ENCODE measurements around the gene TMUB1. TPM values are rescaled to one million over a fixed set of nuclear protein-coding genes. Genes with fewer than 3 reads are reported as not detected.

Gene TMUB1
- total and polyA plus RNA-seq, 9 of the 15 experiments (the other 6 are each of a cell fraction or from before 2014, with no cell fraction given) = 0.14 to 241 (median 74.1) TPM

DNA sequence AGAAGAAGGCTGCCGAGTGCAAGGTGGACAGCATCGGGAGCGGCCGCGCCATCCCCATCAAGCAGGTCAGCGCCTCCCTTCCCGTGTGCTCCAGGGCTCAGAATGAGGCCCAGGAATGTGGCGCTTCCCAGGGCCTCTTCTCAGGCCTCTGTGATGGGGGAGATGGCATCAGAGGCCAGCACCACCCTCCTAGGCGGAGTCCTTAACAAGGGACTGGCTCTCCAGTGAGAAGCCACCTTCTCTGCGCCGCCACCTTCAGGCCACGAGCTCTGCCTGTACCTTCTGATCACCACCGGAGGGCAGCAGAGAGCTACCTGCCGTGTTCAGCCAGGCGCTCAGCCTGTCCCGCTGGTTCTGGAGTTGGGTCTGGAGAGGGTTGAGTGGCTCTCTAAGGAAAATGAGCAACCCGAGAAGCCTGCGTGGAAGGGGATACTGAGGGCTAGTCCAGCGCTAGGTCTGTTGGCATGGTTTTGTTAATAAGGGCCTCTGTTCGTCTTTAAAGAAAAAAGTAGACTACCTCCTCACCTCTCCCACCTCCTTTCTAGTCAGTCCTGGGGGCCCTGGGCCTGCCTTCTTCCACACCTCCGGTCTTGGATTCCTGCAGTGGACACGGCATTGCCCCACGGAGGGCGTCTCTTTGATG is 40.6 kb upstream of the TMUB1 start (continued):
- no peak for TF ChIP-seq ZNF436 (CRISPR knock-in tag; IDR thresholded peaks at IDR 0.05)
- 0 out of 4 replicates have a peak, but pooled peaks of 1 of the 2 experiments have one; percentile 9 for TF ChIP-seq TRIM24 (IDR thresholded peaks at IDR 0.05)
- peak in 1 of 2 experiments; percentile 72; a peak in 1 of 4 replicates for TF ChIP-seq TEAD1 (CRISPR knock-in tag; IDR thresholded peaks at IDR 0.05)
- TF ChIP-seq ATF1 (CRISPR knock-in tag; IDR thresholded peaks at IDR 0.05) = no peak
- TF ChIP-seq ATF1 (tag; IDR thresholded peaks at IDR 0.05) = 0 out of 2 replicates have a peak, but pooled peaks have one; percentile 23
- TF ChIP-seq, protein P1, sequence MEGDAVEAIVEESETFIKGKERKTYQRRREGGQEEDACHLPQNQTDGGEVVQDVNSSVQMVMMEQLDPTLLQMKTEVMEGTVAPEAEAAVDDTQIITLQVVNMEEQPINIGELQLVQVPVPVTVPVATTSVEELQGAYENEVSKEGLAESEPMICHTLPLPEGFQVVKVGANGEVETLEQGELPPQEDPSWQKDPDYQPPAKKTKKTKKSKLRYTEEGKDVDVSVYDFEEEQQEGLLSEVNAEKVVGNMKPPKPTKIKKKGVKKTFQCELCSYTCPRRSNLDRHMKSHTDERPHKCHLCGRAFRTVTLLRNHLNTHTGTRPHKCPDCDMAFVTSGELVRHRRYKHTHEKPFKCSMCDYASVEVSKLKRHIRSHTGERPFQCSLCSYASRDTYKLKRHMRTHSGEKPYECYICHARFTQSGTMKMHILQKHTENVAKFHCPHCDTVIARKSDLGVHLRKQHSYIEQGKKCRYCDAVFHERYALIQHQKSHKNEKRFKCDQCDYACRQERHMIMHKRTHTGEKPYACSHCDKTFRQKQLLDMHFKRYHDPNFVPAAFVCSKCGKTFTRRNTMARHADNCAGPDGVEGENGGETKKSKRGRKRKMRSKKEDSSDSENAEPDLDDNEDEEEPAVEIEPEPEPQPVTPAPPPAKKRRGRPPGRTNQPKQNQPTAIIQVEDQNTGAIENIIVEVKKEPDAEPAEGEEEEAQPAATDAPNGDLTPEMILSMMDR (IDR thresholded peaks at IDR 0.05 in 2 of 3, conservative IDR thresholded peaks at IDR 0.05 in 1 of 3; ENCODE audit: insufficient read depth in 2 of 3, low read depth in 1 of 3, low read length in 3 of 3) = peak; percentile 100
- 0 out of 2 replicates have a peak, but pooled peaks have one; percentile 27 for TF ChIP-seq CREB1 (IDR thresholded peaks at IDR 0.05)
- TF ChIP-seq CREB1 (CRISPR knock-in tag; IDR thresholded peaks at IDR 0.05) = peak; percentile 29; the same call in 1 of the 2 replicates
- TF ChIP-seq ZKSCAN1 (IDR thresholded peaks at IDR 0.05; ENCODE audit: low read depth, low read length) = peak; percentile 44; the same call in 1 of the 2 replicates
- TF ChIP-seq SMC3 (conservative IDR thresholded peaks at IDR 0.05; ENCODE audit: insufficient read depth, low read depth, low read length) = peak; percentile 97
- peak in 1 of 2 experiments; percentile 72; a peak in 1 of 4 replicates for TF ChIP-seq ARNT (IDR thresholded peaks at IDR 0.05)
- TF ChIP-seq, protein P2, sequence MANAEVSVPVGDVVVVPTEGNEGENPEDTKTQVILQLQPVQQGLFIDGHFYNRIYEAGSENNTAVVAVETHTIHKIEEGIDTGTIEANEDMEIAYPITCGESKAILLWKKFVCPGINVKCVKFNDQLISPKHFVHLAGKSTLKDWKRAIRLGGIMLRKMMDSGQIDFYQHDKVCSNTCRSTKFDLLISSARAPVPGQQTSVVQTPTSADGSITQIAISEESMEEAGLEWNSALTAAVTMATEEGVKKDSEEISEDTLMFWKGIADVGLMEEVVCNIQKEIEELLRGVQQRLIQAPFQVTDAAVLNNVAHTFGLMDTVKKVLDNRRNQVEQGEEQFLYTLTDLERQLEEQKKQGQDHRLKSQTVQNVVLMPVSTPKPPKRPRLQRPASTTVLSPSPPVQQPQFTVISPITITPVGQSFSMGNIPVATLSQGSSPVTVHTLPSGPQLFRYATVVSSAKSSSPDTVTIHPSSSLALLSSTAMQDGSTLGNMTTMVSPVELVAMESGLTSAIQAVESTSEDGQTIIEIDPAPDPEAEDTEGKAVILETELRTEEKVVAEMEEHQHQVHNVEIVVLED (CRISPR knock-in tag; IDR thresholded peaks at IDR 0.05) = no peak
- peak; percentile 53 for TF ChIP-seq TOE1 (IDR thresholded peaks at IDR 0.05; ENCODE audit: borderline replicate concordance)
- TF ChIP-seq TOE1 (CRISPR knock-in tag; IDR thresholded peaks at IDR 0.05; ENCODE audit: borderline replicate concordance, low read depth) = no peak
- TF ChIP-seq, protein P3, sequence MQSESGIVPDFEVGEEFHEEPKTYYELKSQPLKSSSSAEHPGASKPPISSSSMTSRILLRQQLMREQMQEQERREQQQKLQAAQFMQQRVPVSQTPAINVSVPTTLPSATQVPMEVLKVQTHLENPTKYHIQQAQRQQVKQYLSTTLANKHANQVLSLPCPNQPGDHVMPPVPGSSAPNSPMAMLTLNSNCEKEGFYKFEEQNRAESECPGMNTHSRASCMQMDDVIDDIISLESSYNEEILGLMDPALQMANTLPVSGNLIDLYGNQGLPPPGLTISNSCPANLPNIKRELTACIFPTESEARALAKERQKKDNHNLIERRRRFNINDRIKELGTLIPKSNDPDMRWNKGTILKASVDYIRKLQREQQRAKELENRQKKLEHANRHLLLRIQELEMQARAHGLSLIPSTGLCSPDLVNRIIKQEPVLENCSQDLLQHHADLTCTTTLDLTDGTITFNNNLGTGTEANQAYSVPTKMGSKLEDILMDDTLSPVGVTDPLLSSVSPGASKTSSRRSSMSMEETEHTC (IDR thresholded peaks at IDR 0.05) = peak; percentile 57
- peak; percentile 47; the same call in 1 of the 2 replicates for TF ChIP-seq TARDBP (IDR thresholded peaks at IDR 0.05)
- TF ChIP-seq CREM (IDR thresholded peaks at IDR 0.05; ENCODE audit: low read depth) = peak; percentile 75
- TF ChIP-seq, protein P4, sequence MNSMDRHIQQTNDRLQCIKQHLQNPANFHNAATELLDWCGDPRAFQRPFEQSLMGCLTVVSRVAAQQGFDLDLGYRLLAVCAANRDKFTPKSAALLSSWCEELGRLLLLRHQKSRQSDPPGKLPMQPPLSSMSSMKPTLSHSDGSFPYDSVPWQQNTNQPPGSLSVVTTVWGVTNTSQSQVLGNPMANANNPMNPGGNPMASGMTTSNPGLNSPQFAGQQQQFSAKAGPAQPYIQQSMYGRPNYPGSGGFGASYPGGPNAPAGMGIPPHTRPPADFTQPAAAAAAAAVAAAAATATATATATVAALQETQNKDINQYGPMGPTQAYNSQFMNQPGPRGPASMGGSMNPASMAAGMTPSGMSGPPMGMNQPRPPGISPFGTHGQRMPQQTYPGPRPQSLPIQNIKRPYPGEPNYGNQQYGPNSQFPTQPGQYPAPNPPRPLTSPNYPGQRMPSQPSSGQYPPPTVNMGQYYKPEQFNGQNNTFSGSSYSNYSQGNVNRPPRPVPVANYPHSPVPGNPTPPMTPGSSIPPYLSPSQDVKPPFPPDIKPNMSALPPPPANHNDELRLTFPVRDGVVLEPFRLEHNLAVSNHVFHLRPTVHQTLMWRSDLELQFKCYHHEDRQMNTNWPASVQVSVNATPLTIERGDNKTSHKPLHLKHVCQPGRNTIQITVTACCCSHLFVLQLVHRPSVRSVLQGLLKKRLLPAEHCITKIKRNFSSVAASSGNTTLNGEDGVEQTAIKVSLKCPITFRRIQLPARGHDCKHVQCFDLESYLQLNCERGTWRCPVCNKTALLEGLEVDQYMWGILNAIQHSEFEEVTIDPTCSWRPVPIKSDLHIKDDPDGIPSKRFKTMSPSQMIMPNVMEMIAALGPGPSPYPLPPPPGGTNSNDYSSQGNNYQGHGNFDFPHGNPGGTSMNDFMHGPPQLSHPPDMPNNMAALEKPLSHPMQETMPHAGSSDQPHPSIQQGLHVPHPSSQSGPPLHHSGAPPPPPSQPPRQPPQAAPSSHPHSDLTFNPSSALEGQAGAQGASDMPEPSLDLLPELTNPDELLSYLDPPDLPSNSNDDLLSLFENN (IDR thresholded peaks at IDR 0.05; ENCODE audit: low read depth in 2 of 2, low read length in 2 of 2) = peak in 1 of 2 experiments; percentile 56; a peak in 1 of 4 replicates
- peak; percentile 89 for TF ChIP-seq RB1 (IDR thresholded peaks at IDR 0.05; ENCODE audit: low read depth)
- 0 out of 2 replicates have a peak, but pooled peaks have one; percentile 43 for TF ChIP-seq ZNF12 (CRISPR knock-in tag; IDR thresholded peaks at IDR 0.05)
- peak; percentile 41 for TF ChIP-seq KAT2B (IDR thresholded peaks at IDR 0.05; ENCODE audit: low read depth, low read length)

Data from K562 (cell line).